ENCODE data around the gene ZCCHC7.

The ZCCHC7 gene

GRCh38 chr9:37364751-37365360, 244.5 kb downstream of the ZCCHC7 start:
- WGBS: 95% methylated on average over 4 of the region's 4 CpGs
- Histone ChIP-seq H3K4me3 (ENCODE audit: low read length) (no peak overlapping the region), H3K9ac (ENCODE audit: low read depth, low read length) (no peak overlapping the region), H3K27me3 (ENCODE audit: insufficient read depth, low read length) (no peaks in the 10 kb centered on the region), H3K9me3 (ENCODE audit: insufficient read depth, low read depth, low read length) (no peaks in the 10 kb centered on the region), H3K27ac (ENCODE audit: low read depth, low read length) (no peak overlapping the region), H3K36me3 (ENCODE audit: insufficient read depth, low read length) (no peaks in the 10 kb centered on the region), H3K4me1 (ENCODE audit: insufficient read depth, low read length) (no peaks in the 10 kb centered on the region)

- Histone ChIP-seq H3K9me3 (ENCODE audit: insufficient read depth, low read depth, low read length) (no peaks in the 10 kb centered on the region), H3K4me3 (ENCODE audit: low read length) (no peak overlapping the region), H3K4me1 (ENCODE audit: insufficient read depth, low read length) (no peaks in the 10 kb centered on the region; the same call in 1 of the 2 replicates), H3K9ac (ENCODE audit: low read depth, low read length) (no peak overlapping the region), H3K27me3 (ENCODE audit: insufficient read depth, low read length) (no peaks in the 10 kb centered on the region), H3K27ac (ENCODE audit: low read depth, low read length) (no peak overlapping the region), H3K36me3 (ENCODE audit: insufficient read depth, low read length) (no peaks in the 10 kb centered on the region)
- WGBS: 91% methylated on average over 5 of the region's 5 CpGs
Measured at GRCh38 chr9:37369671-37370070, 249.3 kb downstream of the ZCCHC7 start.

- no peaks in the 10 kb centered on the region for H3K36me3 ChIP-seq (ENCODE audit: insufficient read depth, low read length)
- H3K4me3 ChIP-seq (ENCODE audit: low read length): no peak overlapping the region
- H3K9ac ChIP-seq (ENCODE audit: low read depth, low read length): no peak overlapping the region
- H3K9me3 ChIP-seq (ENCODE audit: insufficient read depth, low read depth, low read length): no peaks in the 10 kb centered on the region
- no peaks in the 10 kb centered on the region for H3K27me3 ChIP-seq (ENCODE audit: insufficient read depth, low read length)
- no peak overlapping the region for H3K27ac ChIP-seq (ENCODE audit: low read depth, low read length)
- H3K4me1 ChIP-seq (ENCODE audit: insufficient read depth, low read length): no peaks in the 10 kb centered on the region; the same call in 1 of the 2 replicates
- WGBS: 96% methylated on average over 6 of the region's 6 CpGs
Measured at GRCh38 chr9:37370282-37370681, 249.9 kb downstream of the ZCCHC7 start.

- H3K4me3 ChIP-seq (ENCODE audit: low read length): no peak overlapping the region
- H3K9me3 ChIP-seq (ENCODE audit: insufficient read depth, low read depth, low read length): no peaks in the 10 kb centered on the region
- H3K27me3 ChIP-seq (ENCODE audit: insufficient read depth, low read length): no peaks in the 10 kb centered on the region
- no peak overlapping the region for H3K9ac ChIP-seq (ENCODE audit: low read depth, low read length)
- no peak overlapping the region for H3K27ac ChIP-seq (ENCODE audit: low read depth, low read length)
- 90% methylated on average over 5 of the region's 5 CpGs for WGBS
- H3K4me1 ChIP-seq (ENCODE audit: insufficient read depth, low read length): no peaks in the 10 kb centered on the region; the same call in 1 of the 2 replicates
- H3K36me3 ChIP-seq (ENCODE audit: insufficient read depth, low read length): no peaks in the 10 kb centered on the region
Measured at GRCh38 chr9:37370968-37371563, 250.7 kb downstream of the ZCCHC7 start.

GRCh38 chr9:37371565-37372464, 251.4 kb downstream of the ZCCHC7 start:
- Histone ChIP-seq H3K27ac (ENCODE audit: low read depth, low read length) (no peak overlapping the region), H3K4me3 (ENCODE audit: low read length) (no peak overlapping the region), H3K4me1 (ENCODE audit: insufficient read depth, low read length) (no peaks in the 10 kb centered on the region; the same call in 1 of the 2 replicates), H3K9me3 (ENCODE audit: insufficient read depth, low read depth, low read length) (no peaks in the 10 kb centered on the region), H3K9ac (ENCODE audit: low read depth, low read length) (no peak overlapping the region), H3K27me3 (ENCODE audit: insufficient read depth, low read length) (no peaks in the 10 kb centered on the region), H3K36me3 (ENCODE audit: insufficient read depth, low read length) (no peaks in the 10 kb centered on the region)
- 78% methylated on average over 20 of the region's 20 CpGs for WGBS

- Histone ChIP-seq H3K27me3 (ENCODE audit: insufficient read depth, low read length) (no peaks in the 10 kb centered on the region), H3K4me1 (ENCODE audit: insufficient read depth, low read length) (no peaks in the 10 kb centered on the region; the same call in 1 of the 2 replicates), H3K4me3 (ENCODE audit: low read length) (no peak overlapping the region), H3K9ac (ENCODE audit: low read depth, low read length) (no peak overlapping the region), H3K9me3 (ENCODE audit: insufficient read depth, low read depth, low read length) (no peaks in the 10 kb centered on the region), H3K36me3 (ENCODE audit: insufficient read depth, low read length) (no peaks in the 10 kb centered on the region), H3K27ac (ENCODE audit: low read depth, low read length) (no peak overlapping the region)
- WGBS: 93% methylated on average over 2 of the region's 3 CpGs
Measured at GRCh38 chr9:37372839-37373238, 252.5 kb downstream of the ZCCHC7 start.

- Histone ChIP-seq H3K27me3 (ENCODE audit: insufficient read depth, low read length) (no peaks in the 10 kb centered on the region), H3K4me3 (ENCODE audit: low read length) (no peak overlapping the region), H3K4me1 (ENCODE audit: insufficient read depth, low read length) (no peaks in the 10 kb centered on the region; the same call in 1 of the 2 replicates), H3K27ac (ENCODE audit: low read depth, low read length) (no peak overlapping the region), H3K9me3 (ENCODE audit: insufficient read depth, low read depth, low read length) (no peaks in the 10 kb centered on the region), H3K36me3 (ENCODE audit: insufficient read depth, low read length) (no peaks in the 10 kb centered on the region), H3K9ac (ENCODE audit: low read depth, low read length) (no peak overlapping the region)
- WGBS: 100% methylated on average over 1 of the region's 1 CpG
Measured at GRCh38 chr9:37373621-37374020, 253.2 kb downstream of the ZCCHC7 start.

- H3K36me3 ChIP-seq (ENCODE audit: insufficient read depth, low read length): no peaks in the 10 kb centered on the region
- H3K4me1 ChIP-seq (ENCODE audit: insufficient read depth, low read length): no peaks in the 10 kb centered on the region; the same call in 1 of the 2 replicates
- 87% methylated on average over 6 of the region's 6 CpGs for WGBS
- no peak overlapping the region for H3K27ac ChIP-seq (ENCODE audit: low read depth, low read length)
- no peak overlapping the region for H3K4me3 ChIP-seq (ENCODE audit: low read length)
- H3K9me3 ChIP-seq (ENCODE audit: insufficient read depth, low read depth, low read length): no peaks in the 10 kb centered on the region
- H3K9ac ChIP-seq (ENCODE audit: low read depth, low read length): no peak overlapping the region
- no peaks in the 10 kb centered on the region for H3K27me3 ChIP-seq (ENCODE audit: insufficient read depth, low read length)
Measured at GRCh38 chr9:37374892-37375291, 254.5 kb downstream of the ZCCHC7 start.

- no peak overlapping the region for H3K27ac ChIP-seq (ENCODE audit: low read depth, low read length)
- H3K4me1 ChIP-seq (ENCODE audit: insufficient read depth, low read length): no peaks in the 10 kb centered on the region; the same call in 1 of the 2 replicates
- H3K9ac ChIP-seq (ENCODE audit: low read depth, low read length): no peak overlapping the region
- no peaks in the 10 kb centered on the region for H3K27me3 ChIP-seq (ENCODE audit: insufficient read depth, low read length)
- no peaks in the 10 kb centered on the region for H3K9me3 ChIP-seq (ENCODE audit: insufficient read depth, low read depth, low read length)
- no peaks in the 10 kb centered on the region for H3K36me3 ChIP-seq (ENCODE audit: insufficient read depth, low read length)
- 91% methylated on average over 12 of the region's 13 CpGs for WGBS
- no peak overlapping the region for H3K4me3 ChIP-seq (ENCODE audit: low read length)
Measured at GRCh38 chr9:37377688-37378612, 257.6 kb downstream of the ZCCHC7 start.

GRCh38 chr9:37378613-37379004, 258.2 kb downstream of the ZCCHC7 start:
- Histone ChIP-seq H3K9ac (ENCODE audit: low read depth, low read length) (no peak overlapping the region), H3K27me3 (ENCODE audit: insufficient read depth, low read length) (no peaks in the 10 kb centered on the region), H3K9me3 (ENCODE audit: insufficient read depth, low read depth, low read length) (no peaks in the 10 kb centered on the region), H3K36me3 (ENCODE audit: insufficient read depth, low read length) (no peaks in the 10 kb centered on the region), H3K4me1 (ENCODE audit: insufficient read depth, low read length) (no peaks in the 10 kb centered on the region; the same call in 1 of the 2 replicates), H3K27ac (ENCODE audit: low read depth, low read length) (no peak overlapping the region), H3K4me3 (ENCODE audit: low read length) (no peak overlapping the region)
- WGBS: 89% methylated on average over 19 of the region's 19 CpGs
